D721Med (cell line): ENCODE measurements around the gene AP1S3.
"Not testable (repeated sequence)": the region's sequence is repeated elsewhere in the genome, so short reads cannot be mapped to it uniquely, and the experiment has no call there.

ENCODE experiments used
- DNase-seq: peaks from one replicate; pipeline ENCODE4 v3.0.0; 2011; ENCODE audit warnings: low spot score; ENCODE audit not compliant: insufficient read length
- FAIRE-seq: peaks from 2 replicates; lab custom pipeline; 2011; peaks lifted over from hg19 to GRCh38; lab: Jason Lieb, UNC
- TF ChIP-seq, protein P1 (sequence below): IDR thresholded peaks from 2 replicates; pipeline ENCODE4 v1.5.1; 2012; ENCODE audit warnings: mild to moderate bottlenecking, control low read depth; ENCODE audit not compliant: insufficient read depth; ENCODE audit errors: missing control alignments

AP1S3 gene

DNA sequence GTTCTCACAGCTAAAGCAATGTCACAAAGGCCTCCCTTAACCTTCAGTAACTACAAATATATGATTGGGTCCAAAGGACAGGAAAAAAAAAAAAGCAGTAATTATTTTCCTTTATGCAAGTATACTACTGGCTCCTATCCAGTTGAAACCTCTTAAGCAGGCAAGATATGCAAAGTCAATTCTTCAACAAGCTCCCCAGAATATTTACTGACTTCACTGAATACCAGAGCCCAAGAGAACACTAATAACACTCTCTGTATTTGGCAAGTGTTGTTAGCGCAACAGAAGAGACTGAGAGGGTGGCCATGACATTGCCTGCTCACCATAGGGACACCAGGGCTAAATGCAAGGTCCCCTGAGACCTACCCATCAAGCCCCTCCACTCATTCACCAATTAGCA, 74.5 kb downstream of the AP1S3 start:
- FAIRE-seq (no peak), DNase-seq (no peak)
- TF ChIP-seq, protein P1, sequence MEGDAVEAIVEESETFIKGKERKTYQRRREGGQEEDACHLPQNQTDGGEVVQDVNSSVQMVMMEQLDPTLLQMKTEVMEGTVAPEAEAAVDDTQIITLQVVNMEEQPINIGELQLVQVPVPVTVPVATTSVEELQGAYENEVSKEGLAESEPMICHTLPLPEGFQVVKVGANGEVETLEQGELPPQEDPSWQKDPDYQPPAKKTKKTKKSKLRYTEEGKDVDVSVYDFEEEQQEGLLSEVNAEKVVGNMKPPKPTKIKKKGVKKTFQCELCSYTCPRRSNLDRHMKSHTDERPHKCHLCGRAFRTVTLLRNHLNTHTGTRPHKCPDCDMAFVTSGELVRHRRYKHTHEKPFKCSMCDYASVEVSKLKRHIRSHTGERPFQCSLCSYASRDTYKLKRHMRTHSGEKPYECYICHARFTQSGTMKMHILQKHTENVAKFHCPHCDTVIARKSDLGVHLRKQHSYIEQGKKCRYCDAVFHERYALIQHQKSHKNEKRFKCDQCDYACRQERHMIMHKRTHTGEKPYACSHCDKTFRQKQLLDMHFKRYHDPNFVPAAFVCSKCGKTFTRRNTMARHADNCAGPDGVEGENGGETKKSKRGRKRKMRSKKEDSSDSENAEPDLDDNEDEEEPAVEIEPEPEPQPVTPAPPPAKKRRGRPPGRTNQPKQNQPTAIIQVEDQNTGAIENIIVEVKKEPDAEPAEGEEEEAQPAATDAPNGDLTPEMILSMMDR: no peak

DNA sequence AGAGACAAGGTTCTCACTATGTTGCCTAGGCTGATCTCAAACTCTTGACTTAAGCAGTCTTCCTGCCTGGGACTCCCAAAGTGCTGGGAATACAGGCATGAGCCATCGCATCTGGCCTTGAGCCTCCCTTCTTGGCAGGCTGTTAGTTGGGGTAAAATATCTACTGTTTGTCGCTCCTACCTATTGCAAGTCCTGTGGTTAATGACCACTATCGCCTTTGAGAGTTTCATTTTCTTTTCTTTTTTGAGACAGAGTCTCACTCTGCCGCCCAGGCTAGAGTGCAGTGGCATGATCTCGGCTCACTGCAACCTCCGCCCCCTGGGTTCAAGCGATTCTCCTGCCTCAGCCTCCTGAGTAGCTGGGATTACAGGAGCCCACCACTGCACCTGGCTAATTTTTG, 75.6 kb downstream of the AP1S3 start:
- not testable (repeated sequence) for DNase-seq, FAIRE-seq

DNA sequence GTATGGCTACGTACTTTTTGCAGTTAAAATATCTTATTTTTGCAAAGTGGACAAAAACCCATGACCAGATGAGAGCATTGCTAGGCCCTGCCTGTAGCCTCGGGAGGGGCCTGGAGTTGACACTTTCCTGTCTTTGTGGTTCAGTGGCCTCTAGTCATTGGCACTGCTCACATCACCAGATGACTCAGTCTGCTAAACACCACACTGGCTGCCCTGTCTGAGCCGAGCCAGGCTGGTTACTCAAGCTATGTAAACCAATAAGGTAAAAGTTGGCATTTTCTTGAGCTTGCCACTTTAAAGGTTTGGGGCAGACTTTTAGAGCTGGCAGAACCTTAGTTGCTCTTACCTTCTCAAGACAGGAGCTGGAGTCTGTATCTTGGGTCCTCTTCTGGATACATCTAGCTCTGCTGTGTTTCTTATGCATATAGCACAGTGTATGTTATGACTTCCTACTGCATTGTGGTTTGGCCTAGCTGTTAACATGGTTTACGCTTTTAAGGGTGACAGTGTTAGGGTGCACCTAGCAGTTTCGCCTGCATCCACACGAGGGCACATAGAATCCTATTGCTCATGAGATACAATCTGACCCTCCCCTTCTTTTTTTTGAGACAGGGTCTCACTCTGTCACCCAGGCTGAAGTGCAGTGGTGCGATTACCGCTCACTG, 76.4 kb downstream of the AP1S3 start:
- DNase-seq: no peak
- no peak for FAIRE-seq
- TF ChIP-seq, protein P1: no peak

DNA sequence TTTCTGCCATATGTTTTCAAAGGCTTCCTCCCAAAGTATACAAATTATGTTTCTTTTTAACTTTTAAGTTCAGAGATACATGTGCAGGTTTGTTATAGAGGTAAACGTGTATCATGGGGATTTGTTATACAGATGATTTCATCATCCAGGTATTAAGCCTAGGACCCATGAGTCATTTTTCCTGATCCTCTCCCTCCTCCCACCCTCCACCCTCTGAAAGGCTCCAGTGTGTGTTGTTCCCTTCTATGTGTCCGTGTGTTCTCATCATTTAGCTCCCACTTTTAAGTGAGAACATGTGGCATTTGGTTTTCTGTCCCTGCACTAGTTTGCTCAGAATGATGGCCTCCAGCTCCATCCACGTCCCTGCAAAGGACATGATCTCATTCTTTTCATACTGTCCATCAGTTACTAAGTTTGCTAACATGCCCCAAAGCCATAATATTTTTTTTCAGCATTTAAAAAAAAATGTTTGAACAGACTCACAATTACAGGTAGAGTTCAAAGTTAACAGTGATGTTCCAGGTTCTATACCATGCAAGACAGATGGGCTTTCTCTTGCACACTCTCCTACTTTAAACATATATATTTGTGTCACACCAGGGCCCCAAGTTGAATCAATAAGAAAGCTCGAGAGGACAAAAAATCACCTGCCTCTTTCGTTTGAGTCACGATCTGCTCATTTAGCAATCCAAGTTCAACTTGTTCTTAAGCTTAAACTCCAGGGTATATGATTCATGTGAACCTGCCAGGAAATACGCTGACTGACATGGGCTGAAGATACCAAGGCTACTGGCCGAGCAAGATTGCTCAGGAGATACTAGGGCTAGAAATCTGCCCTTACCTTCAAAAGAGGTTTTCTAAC, 77.6 kb downstream of the AP1S3 start:
- TF ChIP-seq, protein P1: no peak
- FAIRE-seq (no peak), DNase-seq (no peak)

DNA sequence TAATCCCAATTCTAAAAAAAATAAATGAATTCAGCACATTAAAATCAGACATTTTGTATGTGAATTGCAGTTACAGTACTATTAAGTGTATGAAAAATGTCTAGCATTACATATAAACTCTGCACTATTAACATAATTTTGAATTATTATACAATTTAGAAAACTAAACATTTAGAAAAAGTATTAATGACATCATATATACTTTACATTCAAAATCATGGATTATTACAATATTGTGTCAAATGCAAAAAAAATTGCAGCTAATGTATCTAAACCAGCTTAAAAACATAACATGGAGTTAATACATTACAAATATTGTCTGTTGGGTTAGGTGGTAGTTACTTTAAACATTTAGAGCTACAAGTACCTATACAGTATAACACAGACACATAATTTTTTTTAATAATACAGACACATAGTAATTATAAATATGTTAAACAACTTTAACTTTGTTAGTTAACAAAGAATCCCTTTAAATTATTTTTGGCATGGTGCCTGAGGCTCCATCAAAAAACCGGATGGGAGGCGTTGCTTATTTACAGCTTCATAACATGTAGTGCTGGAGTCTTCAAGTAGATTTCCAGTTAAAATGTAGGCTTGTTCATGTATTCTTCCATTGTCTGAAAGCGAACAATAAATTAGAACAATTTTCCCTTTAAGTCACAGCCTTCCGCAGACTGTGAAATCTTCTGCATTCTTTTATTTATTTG, 79.1 kb downstream of the AP1S3 start:
- no peak for DNase-seq
- no peak for FAIRE-seq

DNA sequence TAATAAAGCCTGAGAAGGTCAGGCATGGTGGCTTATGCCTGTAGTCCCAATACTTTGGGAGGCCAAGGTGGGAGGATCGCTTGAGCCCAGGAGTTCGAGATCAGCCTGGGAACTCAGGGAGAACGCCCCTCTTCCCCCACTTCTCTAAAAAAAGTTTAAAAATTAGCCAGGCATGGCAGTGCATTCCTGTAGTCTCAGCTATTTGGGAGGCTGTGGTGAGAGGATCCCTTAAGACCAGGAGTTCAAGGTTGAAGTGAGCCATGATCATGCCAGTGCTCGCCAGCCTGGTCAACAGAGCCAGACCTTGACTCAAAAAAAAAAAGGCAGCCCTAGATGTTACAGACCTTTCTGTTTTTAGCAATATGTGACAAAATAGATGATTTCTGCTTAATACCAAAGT, 83.4 kb downstream of the AP1S3 start:
- TF ChIP-seq, protein P1: no peak
- FAIRE-seq (no peak), DNase-seq (no peak)

More for the DNA sequence above, 79.1 kb downstream of the AP1S3 start:
- TF ChIP-seq, protein P1: no peak

DNA sequence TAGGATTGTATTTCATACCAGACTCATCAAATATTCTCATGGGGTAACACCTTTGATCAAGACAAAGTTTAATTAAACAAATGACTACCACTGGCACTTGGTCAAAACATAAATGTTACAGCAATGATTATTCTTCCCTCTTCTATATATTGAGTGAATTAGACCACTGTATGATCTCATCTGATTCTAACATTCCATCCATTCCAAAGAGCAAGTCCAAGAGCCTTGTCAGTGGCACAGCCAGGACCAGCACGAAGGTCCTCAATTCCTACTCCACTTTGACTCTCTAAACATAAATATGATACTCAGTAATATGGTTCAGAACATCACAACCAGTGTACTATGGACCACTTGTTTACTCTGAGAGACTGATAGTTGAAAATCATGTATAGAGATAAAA, 86.4 kb downstream of the AP1S3 start:
- no peak for DNase-seq
- no peak for FAIRE-seq
- TF ChIP-seq, protein P1: no peak
